Bronchial epithelial cell (primary cell): Measurements from ENCODE around the gene CD99L2. TPM values are rescaled to one million over a fixed set of nuclear protein-coding genes. Genes with fewer than 3 reads are reported as not detected.

ENCODE experiments used
- DNase-seq: peaks from one replicate; pipeline ENCODE4 v3.0.0-alpha.2; 2010; ENCODE audit warnings: low read depth
- FAIRE-seq: peaks from 2 replicates; lab custom pipeline; 2011; peaks lifted over from hg19 to GRCh38; lab: Jason Lieb, UNC
- H3K27me3 ChIP-seq: 2 replicates; pipeline ENCODE4 v1.5.1; 2011; ENCODE audit warnings: low read length; ENCODE audit not compliant: control insufficient read depth, insufficient read depth
- H3K36me3 ChIP-seq: 2 replicates; pipeline ENCODE4 v1.5.1; 2011; ENCODE audit warnings: low read length; ENCODE audit not compliant: control insufficient read depth, insufficient read depth
- H3K4me3 ChIP-seq: 2 replicates; pipeline ENCODE4 v1.5.1; 2011; ENCODE audit warnings: mild to moderate bottlenecking, low read depth, low read length, control low read depth
- CTCF ChIP-seq: IDR thresholded peaks from 2 replicates; pipeline ENCODE4 v1.5.1; 2011; ENCODE audit warnings: mild to moderate bottlenecking, moderate library complexity, low read length, control low read depth, inconsistent platforms; ENCODE audit not compliant: insufficient read depth, severe bottlenecking
- total RNA-seq: library from RNA; depleted of rRNA; stranded (reverse); fragments of >200 nt; gene quantifications from 2 replicates; pipeline ENCODE4 v1.2.1, GENCODE V29; 2014

CD99L2 gene
- total RNA-seq, 1 donor from 2014 or later, result 10.8 TPM

GRCh38 chrX:150841456-150842197 is 56.8 kb downstream of the CD99L2 start:
- FAIRE-seq (no peak), DNase-seq (peak; percentile 85)
- no peak overlapping the region for H3K4me3 ChIP-seq
- no peaks in the 10 kb centered on the region for H3K36me3 ChIP-seq
- H3K27me3 ChIP-seq, result no peaks in the 10 kb centered on the region
- TF ChIP-seq CTCF, result no peak

GRCh38 chrX:150837845-150838244 is 60.6 kb downstream of the CD99L2 start:
- TF ChIP-seq CTCF, result no peak
- Histone ChIP-seq H3K27me3 (no peaks in the 10 kb centered on the region), H3K36me3 (no peaks in the 10 kb centered on the region), H3K4me3 (no peak overlapping the region)
- no peak for FAIRE-seq
- DNase-seq, result no peak

- Histone ChIP-seq H3K4me3 (no peak overlapping the region), H3K36me3 (no peaks in the 10 kb centered on the region), H3K27me3 (no peaks in the 10 kb centered on the region)
- DNase-seq (no peak), FAIRE-seq (no peak)
- no peak for TF ChIP-seq CTCF
These were observed 63.8 kb downstream of the CD99L2 start for GRCh38 chrX:150834695-150835094.

GRCh38 chrX:150833454-150834056 is 64.9 kb downstream of the CD99L2 start:
- Histone ChIP-seq H3K4me3 (no peak overlapping the region), H3K27me3 (no peaks in the 10 kb centered on the region), H3K36me3 (no peaks in the 10 kb centered on the region)
- TF ChIP-seq CTCF, result no peak
- FAIRE-seq (no peak), DNase-seq (no peak)

- H3K4me3 ChIP-seq, result no peak overlapping the region
- H3K36me3 ChIP-seq, result no peaks in the 10 kb centered on the region
- no peaks in the 10 kb centered on the region for H3K27me3 ChIP-seq
- no peak for DNase-seq
- no peak for FAIRE-seq
- TF ChIP-seq CTCF, result no peak
These were observed 66.6 kb downstream of the CD99L2 start for GRCh38 chrX:150831863-150832262.
